NCI-H1930 (cell line): ENCODE measurements around the gene RNF215.
"Not testable (repeated sequence)": the region's sequence is repeated elsewhere in the genome, so short reads cannot be mapped to it uniquely, and the experiment has no call there.

ENCODE experiments used
- DNase-seq, 2 experiments: peaks; one replicate each; lab custom pipeline; 2025; lab: John Stamatoyannopoulos, UW

RNF215 gene

GRCh38 chr22:30361916-30362650, 25.1 kb downstream of the RNF215 start:
- no peak for DNase-seq

- DNase-seq = no peak
Measured at GRCh38 chr22:30358541-30358940, 28.7 kb downstream of the RNF215 start.

- no peak for DNase-seq
Measured at GRCh38 chr22:30357650-30358215, 29.5 kb downstream of the RNF215 start.

- DNase-seq = no peak
Measured at GRCh38 chr22:30357236-30357570, 30.0 kb downstream of the RNF215 start.

DNA sequence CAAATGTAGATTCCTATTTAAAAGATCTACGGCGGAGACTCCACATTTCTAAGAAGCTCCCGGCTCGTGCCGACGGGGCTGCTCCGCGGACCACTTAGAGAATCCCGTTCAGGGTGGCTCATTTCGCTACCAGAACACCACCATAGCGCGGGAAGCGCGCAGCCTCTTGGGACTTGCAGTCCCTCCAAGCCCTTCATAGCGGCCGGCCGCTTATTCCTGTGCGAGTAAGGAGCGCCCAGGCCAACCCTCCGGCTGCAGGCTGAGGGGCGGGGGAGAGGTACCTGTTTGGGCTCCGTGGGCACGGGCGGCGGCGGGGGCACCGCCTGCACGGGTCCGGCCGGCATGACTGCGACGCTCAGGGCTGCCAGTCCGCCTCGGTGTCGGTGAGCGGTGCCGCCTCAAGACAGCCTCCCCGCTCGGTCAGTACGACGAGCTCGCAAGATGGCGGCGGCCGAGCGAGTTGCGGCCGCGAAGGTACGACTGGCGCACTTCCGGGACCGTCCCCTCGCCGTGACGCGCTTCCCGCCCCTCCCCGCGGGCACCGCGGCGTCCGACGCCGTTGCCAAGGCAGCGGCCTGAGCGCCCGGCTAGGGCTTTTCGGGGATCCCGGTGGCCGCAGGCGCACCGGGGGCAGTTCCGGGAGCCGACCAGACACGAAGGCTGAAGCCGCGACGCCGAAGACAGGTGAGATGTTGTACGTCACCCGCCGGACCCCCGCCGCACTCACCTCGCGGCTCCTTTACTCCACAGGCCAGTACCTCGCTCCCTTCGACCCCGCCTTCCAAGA, 30.6 kb downstream of the RNF215 start, which contains the start of the genes CCDC157 and SF3A1:
Gene CCDC157 (plus strand): TSS at position 559 of the 787 bp plus-strand sequence. CDS start 8,994 bp downstream, outside the sequence.
Gene SF3A1 (minus strand): TSS at position 446 of the 787 bp plus-strand sequence. CDS start 102 bp downstream, at position 344.
- DNase-seq = peak; percentile 77 to 81

DNA sequence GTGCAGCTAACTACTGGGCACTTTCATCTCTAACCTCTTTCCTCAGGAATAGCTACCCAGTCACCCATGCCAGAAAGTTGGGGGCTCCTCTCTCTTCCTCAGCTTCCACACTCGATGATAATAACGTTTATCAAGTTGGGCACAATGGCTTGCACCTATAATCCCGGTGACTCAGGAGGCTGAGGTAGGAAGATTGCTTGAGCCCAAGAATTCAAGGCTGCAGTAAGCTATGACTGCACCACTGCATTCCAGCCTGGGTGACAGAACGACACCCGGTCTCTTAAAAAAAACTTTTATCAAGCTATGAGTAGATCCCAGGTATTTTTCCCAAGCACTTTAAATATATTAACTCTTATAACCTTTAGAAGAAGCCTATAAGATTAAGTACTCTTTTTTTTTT, 32.6 kb downstream of the RNF215 start:
- no peak for DNase-seq

- no peak for DNase-seq
Measured at GRCh38 chr22:30351226-30351625, 36.0 kb downstream of the RNF215 start.

DNA sequence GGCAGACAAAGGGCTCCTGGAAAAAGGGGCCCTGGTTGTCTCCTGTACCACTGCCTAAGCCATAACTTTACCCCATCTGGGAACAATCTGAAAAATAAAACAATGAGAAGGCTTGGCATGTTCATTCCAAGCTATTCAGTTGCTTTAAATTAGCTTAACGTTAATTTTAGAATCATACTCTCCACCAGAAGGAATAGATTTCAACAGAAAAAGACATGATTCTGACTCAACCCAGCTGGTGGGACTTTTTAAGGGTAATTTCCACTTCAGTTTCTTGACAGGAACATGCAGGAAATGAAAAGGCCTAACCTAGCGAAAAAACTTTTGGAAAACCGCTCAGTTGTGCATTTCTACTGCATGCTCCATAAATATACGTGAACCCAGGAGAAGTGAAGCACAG, 38.4 kb downstream of the RNF215 start:
- DNase-seq = no peak

DNA sequence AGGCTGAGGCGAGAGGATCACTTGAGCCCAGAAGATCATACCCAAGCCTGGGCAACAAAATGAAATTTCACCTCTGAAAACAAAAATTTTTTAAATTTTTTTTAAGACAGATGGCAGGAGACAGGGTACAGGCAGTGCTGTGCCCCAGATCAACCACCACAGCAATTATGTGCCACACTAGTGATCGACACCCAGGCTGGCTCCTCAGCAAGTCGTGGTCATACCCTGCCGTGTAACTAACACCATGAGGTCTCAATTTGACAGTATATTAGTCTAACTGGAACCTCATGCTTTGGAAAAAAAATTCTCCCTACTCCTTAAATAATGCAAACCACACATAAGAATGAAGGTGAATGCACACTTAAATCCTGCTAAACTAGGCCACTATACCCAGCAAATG, 38.8 kb downstream of the RNF215 start:
- DNase-seq = no peak

- no peak for DNase-seq
Measured at GRCh38 chr22:30347255-30347892, 39.8 kb downstream of the RNF215 start.

GRCh38 chr22:30344447-30345200, 42.6 kb downstream of the RNF215 start:
- no peak for DNase-seq

- DNase-seq = no peak
Measured at GRCh38 chr22:30340911-30341685, 46.1 kb downstream of the RNF215 start.

DNA sequence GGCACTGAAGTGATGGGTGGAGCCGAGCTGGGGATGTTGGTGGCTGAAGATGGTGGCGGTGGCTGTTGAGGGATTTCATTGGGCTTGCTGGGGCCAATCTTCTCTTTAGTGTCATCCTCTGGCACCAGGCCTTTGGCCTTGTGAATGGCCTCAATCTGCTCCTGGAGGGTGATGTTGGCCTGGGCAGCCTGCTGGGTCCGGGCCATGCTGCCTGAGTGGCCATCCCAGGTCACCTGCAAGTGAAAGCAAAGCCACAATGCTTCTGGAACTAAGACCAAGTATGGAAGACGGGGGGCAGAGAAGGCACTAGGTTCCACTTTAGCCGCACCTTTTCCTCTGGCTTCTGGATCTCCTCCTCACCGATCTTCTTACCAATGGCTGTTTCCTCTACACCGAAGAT, 48.4 kb downstream of the RNF215 start:
- DNase-seq = no peak

DNA sequence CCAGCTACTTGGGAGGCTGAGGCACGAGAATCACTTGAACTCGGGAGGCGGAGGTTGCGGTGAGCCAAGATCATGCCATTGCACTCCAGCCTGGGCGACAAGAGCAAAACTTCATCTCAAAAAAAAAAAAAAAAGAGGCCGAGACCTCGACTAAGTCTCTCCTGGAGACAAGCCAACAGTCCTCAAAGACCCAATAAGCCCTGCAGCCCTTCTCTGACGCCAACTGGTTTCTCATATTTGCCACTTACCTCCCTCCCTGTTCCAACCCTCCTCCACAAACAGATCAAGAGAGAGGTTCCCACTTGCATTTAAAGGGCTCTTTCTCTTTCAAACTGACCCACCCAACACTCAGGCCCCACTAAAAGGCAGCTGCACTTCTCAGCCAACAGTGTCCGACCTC, 48.9 kb downstream of the RNF215 start:
- DNase-seq = not testable (repeated sequence)

- no peak for DNase-seq
Measured at GRCh38 chr22:30337461-30337778, 49.8 kb downstream of the RNF215 start.

DNA sequence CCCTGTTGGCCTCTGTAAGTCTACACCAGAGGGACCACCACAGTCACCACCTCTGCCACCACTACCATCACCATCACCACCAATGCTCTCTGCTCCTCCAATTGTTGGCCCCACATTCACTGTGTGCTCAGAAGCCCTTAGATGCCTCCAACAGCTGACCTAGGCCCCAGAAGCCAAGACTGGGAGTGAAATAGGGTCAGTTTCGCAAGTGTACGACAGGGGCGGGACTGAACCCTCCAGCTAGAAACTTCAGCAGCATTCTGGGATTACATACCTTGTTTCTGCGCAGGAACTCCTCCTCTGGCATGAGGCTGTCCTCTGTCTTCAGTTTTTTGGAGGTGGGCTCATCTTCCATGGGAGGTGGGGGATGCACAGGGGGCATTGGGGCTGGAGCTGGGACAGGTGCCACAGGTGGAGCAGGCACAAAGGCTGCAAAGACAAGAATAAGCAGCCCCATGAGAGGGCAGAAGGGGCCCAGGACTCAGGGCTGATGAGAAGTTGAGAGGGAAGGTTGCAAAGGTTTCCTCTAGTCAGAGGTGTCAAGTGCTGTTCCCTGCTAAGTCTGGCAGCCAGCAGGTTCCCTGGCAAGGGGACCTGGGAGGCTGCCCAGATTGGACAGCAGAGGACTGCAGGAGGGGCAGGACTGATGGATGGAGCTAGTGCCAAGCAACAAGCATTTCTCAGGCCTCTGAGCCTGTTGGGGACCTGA, 50.3 kb downstream of the RNF215 start:
- DNase-seq = no peak

DNA sequence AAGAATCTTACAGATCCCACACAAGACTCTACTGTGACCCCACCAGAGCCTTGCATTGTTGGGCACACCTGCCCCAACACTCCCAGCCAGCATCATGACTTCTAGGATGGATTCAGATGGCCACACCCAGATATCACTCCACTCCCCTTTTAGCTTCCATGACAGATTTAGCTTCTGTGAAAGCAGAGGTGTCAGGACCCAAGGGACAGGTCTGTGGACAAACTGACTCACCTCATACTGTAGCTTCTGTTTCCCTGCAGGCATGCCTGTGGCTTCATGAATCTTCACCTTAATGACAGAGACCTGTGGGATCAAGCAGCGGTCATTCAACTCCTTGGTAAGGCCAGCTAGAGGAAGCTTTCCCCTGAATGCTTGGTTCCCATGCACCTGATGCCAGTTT, 52.0 kb downstream of the RNF215 start:
- no peak for DNase-seq

DNA sequence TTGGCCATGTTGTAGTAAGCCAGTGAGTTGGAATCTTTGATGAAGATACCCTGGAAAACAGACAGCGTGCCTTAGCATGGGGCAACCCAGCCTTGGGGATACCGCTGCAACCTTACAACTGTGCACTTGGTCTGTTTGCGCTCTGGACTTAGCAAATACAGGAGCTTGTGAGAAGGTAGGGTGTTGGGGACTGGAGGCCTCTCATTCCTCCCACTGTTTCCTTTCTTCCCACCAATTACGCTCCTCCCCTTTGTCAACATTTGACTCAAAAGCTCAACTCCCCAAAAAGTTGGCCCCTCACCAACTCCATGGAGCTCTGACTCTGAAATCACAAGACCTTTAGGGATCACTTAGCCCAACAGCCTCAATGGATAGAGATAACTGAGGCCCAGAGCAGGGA, 52.6 kb downstream of the RNF215 start:
- DNase-seq = no peak

DNA sequence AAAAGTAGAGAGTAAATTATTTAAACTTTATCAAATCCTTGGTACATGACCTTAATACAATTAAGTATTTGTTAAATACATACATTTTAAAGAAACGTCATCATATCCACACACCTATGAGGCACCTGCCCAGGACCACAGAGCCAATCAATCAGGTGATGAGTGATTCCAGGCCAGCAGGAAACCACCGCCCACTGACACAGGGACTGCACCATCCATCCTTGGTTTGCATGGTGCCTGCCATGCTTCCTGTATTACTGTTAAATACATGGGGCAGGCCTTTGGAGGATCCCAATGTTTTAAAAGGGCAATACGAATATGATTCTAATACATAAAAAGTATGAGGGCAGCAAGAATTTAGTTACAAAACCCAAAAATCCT, 53.5 kb downstream of the RNF215 start:
- DNase-seq = no peak

GRCh38 chr22:30332994-30333706, 54.1 kb downstream of the RNF215 start:
- no peak for DNase-seq
